ENCODE data around the gene C1orf185.

Gene C1orf185

GRCh38 chr1:51101976-51102375, at the start of gene C1orf185:
Gene C1orf185, plus strand, starts transcription at chr1:51102228. Its CDS starts 6 bp downstream, at chr1:51102234.
- no peak for TF ChIP-seq GATA3 (IDR thresholded peaks at IDR 0.05; ENCODE audit: low read depth, low read length)
- TF ChIP-seq GATA2 (IDR thresholded peaks at IDR 0.05; ENCODE audit: low read depth, low read length): no peak

- TF ChIP-seq GATA2 (IDR thresholded peaks at IDR 0.05; ENCODE audit: low read depth, low read length): no peak
- no peak for TF ChIP-seq GATA3 (IDR thresholded peaks at IDR 0.05; ENCODE audit: low read depth, low read length)
These were observed 43.2 kb upstream of the C1orf185 start for GRCh38 chr1:51058858-51059257.

GRCh38 chr1:51061231-51061918, 40.7 kb upstream of the C1orf185 start:
- TF ChIP-seq GATA2 (IDR thresholded peaks at IDR 0.05; ENCODE audit: low read depth, low read length) (no peak), GATA3 (IDR thresholded peaks at IDR 0.05; ENCODE audit: low read depth, low read length) (no peak)

GRCh38 chr1:51063121-51063520, 38.9 kb upstream of the C1orf185 start:
- TF ChIP-seq GATA2 (IDR thresholded peaks at IDR 0.05; ENCODE audit: low read depth, low read length) (no peak), GATA3 (IDR thresholded peaks at IDR 0.05; ENCODE audit: low read depth, low read length) (no peak)

GRCh38 chr1:51070011-51070410, 32.0 kb upstream of the C1orf185 start:
- TF ChIP-seq GATA2 (IDR thresholded peaks at IDR 0.05; ENCODE audit: low read depth, low read length) (no peak), GATA3 (IDR thresholded peaks at IDR 0.05; ENCODE audit: low read depth, low read length) (no peak)

- TF ChIP-seq GATA2 (IDR thresholded peaks at IDR 0.05; ENCODE audit: low read depth, low read length) (no peak), GATA3 (IDR thresholded peaks at IDR 0.05; ENCODE audit: low read depth, low read length) (no peak)
These were observed 31.4 kb upstream of the C1orf185 start for GRCh38 chr1:51070640-51071039.

- TF ChIP-seq GATA3 (IDR thresholded peaks at IDR 0.05; ENCODE audit: low read depth, low read length) (no peak), GATA2 (IDR thresholded peaks at IDR 0.05; ENCODE audit: low read depth, low read length) (no peak)
These were observed 30.6 kb upstream of the C1orf185 start for GRCh38 chr1:51071291-51072042.

GRCh38 chr1:51072043-51072439, 30.0 kb upstream of the C1orf185 start:
- no peak for TF ChIP-seq GATA3 (IDR thresholded peaks at IDR 0.05; ENCODE audit: low read depth, low read length)
- no peak for TF ChIP-seq GATA2 (IDR thresholded peaks at IDR 0.05; ENCODE audit: low read depth, low read length)

- no peak for TF ChIP-seq GATA2 (IDR thresholded peaks at IDR 0.05; ENCODE audit: low read depth, low read length)
- TF ChIP-seq GATA3 (IDR thresholded peaks at IDR 0.05; ENCODE audit: low read depth, low read length): no peak
These were observed 29.4 kb upstream of the C1orf185 start for GRCh38 chr1:51072651-51073050.

GRCh38 chr1:51073456-51073855, 28.6 kb upstream of the C1orf185 start:
- TF ChIP-seq GATA2 (IDR thresholded peaks at IDR 0.05; ENCODE audit: low read depth, low read length): no peak
- TF ChIP-seq GATA3 (IDR thresholded peaks at IDR 0.05; ENCODE audit: low read depth, low read length): no peak

GRCh38 chr1:51086496-51087271, 15.3 kb upstream of the C1orf185 start:
- no peak for TF ChIP-seq GATA3 (IDR thresholded peaks at IDR 0.05; ENCODE audit: low read depth, low read length)
- no peak for TF ChIP-seq GATA2 (IDR thresholded peaks at IDR 0.05; ENCODE audit: low read depth, low read length)

- TF ChIP-seq GATA3 (IDR thresholded peaks at IDR 0.05; ENCODE audit: low read depth, low read length): no peak
- no peak for TF ChIP-seq GATA2 (IDR thresholded peaks at IDR 0.05; ENCODE audit: low read depth, low read length)
These were observed 13.6 kb upstream of the C1orf185 start for GRCh38 chr1:51088474-51088873.

- TF ChIP-seq GATA2 (IDR thresholded peaks at IDR 0.05; ENCODE audit: low read depth, low read length) (no peak), GATA3 (IDR thresholded peaks at IDR 0.05; ENCODE audit: low read depth, low read length) (no peak)
These were observed 8.4 kb upstream of the C1orf185 start for GRCh38 chr1:51093581-51093980.

- TF ChIP-seq GATA3 (IDR thresholded peaks at IDR 0.05; ENCODE audit: low read depth, low read length): no peak
- TF ChIP-seq GATA2 (IDR thresholded peaks at IDR 0.05; ENCODE audit: low read depth, low read length): no peak
These were observed 4.9 kb upstream of the C1orf185 start for GRCh38 chr1:51097171-51097570.
